Transverse colon (tissue), 4 donors: ENCODE results near the gene MYO7A. TPM values are rescaled to one million over a fixed set of nuclear protein-coding genes. Genes with fewer than 3 reads are reported as not detected.

Source experiments
- DNase-seq: peaks from one replicate; pipeline ENCODE4 v3.0.0-alpha.2; 2019
- H3K27ac ChIP-seq, 4 donors: fragments of 200-600 bp; sonication (generic); 2 replicates each; pipeline ENCODE4 v1.5.1; 2016 to 2018; ENCODE audit warnings: inconsistent platforms in 4 of 4
- H3K27me3 ChIP-seq: fragments of 200-600 bp; sonication (generic); 2 replicates; pipeline ENCODE4 v1.5.1; 2017; ENCODE audit warnings: inconsistent platforms
- H3K36me3 ChIP-seq, 4 donors: fragments of 200-600 bp; sonication (generic); 2 replicates each; pipeline ENCODE4 v1.5.1; 2017 to 2019; ENCODE audit warnings: inconsistent platforms in 4 of 4
- H3K4me1 ChIP-seq, 4 donors: fragments of 200-600 bp; sonication (generic); 2 replicates each; pipeline ENCODE4 v1.5.1; 2017 to 2020; ENCODE audit warnings: inconsistent platforms in 4 of 4
- H3K4me3 ChIP-seq, 4 donors: fragments of 200-600 bp; sonication (generic); 1 replicate in 1 of 4; 2 replicates in 3 of 4; pipeline versions ENCODE4 v1.5.1 to v1.6.1; 2017 to 2019; ENCODE audit warnings: inconsistent platforms in 4 of 4
- H3K9me3 ChIP-seq, 2 donors: fragments of 200-600 bp; sonication (generic); 2 replicates each; pipeline ENCODE4 v1.5.1; 2017 to 2019; ENCODE audit warnings: inconsistent platforms in 2 of 2
- EP300 ChIP-seq: sonication (generic); formaldehyde crosslinking; IDR thresholded peaks from one replicate; pipeline ENCODE4 v1.6.1; 2017; ENCODE audit warnings: antibody characterized with exemption, low read depth
- POLR2A ChIP-seq: fragments of 450-650 bp; IDR thresholded peaks from one replicate; pipeline ENCODE4 v1.6.1; 2016; ENCODE audit warnings: antibody characterized with exemption, mild to moderate bottlenecking, moderate library complexity
- POLR2AphosphoS5 ChIP-seq, 3 donors: sonication (generic); formaldehyde crosslinking; IDR thresholded peaks; one replicate each; pipeline ENCODE4 v1.6.1; 2016; ENCODE audit warnings: antibody characterized with exemption in 3 of 3
- WGBS, 2 donors: methylation state at CpG; one replicate each; pipeline ENCODE4 v1.1.5; 2018; ENCODE audit warnings: low coverage in 1 of 2; 5-methylcytosine and 5-hydroxymethylcytosine counted together
- in situ Hi-C, 4 donors: fragments of 200-750 bp; cut with MboI; loops; one replicate each; pipeline versions ENCODE4 v1.15.0 to v1.15.1; 2017; ENCODE audit warnings: low sequenced_read_pairs in 3 of 4, low pct_ligation_motif_present in 1 of 4, low pct_unique_long_range_greater_than_20kb in 1 of 4
- intact Hi-C: fragments of 100-400 bp; cut with DNase I; formaldehyde crosslinking; loops from one replicate; pipeline ENCODE4 v1.15.1; 2023; ENCODE audit warnings: low total_unique reads
- total RNA-seq, 4 donors: library from RNA; depleted of rRNA; stranded (reverse); fragments of >200 nt; gene quantifications; one replicate each; pipeline ENCODE4 v1.1.0, GENCODE V29; 2016
- TF ChIP-seq, protein P1 (sequence below), 5 experiments: fragments of 200-600 bp in 3 of 5; fragments of 450-650 bp in 2 of 5; sonication (generic) in 3 of 5; IDR thresholded peaks; 1 replicate in 2 of 5; 2 replicates in 3 of 5; pipeline ENCODE4 v1.5.1; 2016 to 2017; ENCODE audit warnings: antibody characterized with exemption in 5 of 5, inconsistent platforms in 3 of 5, mild to moderate bottlenecking in 2 of 5, moderate library complexity in 1 of 5

The MYO7A gene
- total RNA-seq = 10 to 100 TPM in 1 of 4 donors, 1 to 10 TPM in 3; 4.6 to 11.2 (median 5.5) TPM

DNA sequence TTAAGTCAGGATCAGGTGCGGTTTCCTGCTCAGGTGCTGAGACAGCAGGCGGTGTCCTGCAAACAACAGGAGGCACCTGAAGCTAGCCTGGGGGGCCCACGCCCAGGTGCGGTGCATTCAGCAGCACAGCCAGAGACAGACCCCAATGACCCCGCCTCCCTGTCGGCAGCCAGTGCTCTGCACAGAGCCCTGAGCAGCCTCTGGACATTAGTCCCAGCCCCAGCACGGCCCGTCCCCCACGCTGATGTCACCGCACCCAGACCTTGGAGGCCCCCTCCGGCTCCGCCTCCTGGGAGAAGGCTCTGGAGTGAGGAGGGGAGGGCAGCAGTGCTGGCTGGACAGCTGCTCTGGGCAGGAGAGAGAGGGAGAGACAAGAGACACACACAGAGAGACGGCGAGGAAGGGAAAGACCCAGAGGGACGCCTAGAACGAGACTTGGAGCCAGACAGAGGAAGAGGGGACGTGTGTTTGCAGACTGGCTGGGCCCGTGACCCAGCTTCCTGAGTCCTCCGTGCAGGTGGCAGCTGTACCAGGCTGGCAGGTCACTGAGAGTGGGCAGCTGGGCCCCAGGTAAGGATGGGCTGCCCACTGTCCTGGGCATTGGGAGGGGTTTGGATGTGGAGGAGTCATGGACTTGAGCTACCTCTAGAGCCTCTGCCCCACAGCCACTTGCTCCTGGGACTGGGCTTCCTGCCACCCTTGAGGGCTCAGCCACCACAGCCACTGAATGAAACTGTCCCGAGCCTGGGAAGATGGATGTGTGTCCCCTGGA, at the start of gene MYO7A:
TSS of gene MYO7A (plus strand) at position 327 of the 772 bp plus-strand sequence. CDS start 2,389 bp downstream, outside the sequence.
- H3K36me3 ChIP-seq = no peaks in the 10 kb centered on the region
- in situ Hi-C loops = no loop called here
- TF ChIP-seq EP300 = no peak
- no peak for TF ChIP-seq POLR2AphosphoS5 (IDR thresholded peaks at IDR 0.05)
- no peak for TF ChIP-seq POLR2A
- TF ChIP-seq, protein P1, sequence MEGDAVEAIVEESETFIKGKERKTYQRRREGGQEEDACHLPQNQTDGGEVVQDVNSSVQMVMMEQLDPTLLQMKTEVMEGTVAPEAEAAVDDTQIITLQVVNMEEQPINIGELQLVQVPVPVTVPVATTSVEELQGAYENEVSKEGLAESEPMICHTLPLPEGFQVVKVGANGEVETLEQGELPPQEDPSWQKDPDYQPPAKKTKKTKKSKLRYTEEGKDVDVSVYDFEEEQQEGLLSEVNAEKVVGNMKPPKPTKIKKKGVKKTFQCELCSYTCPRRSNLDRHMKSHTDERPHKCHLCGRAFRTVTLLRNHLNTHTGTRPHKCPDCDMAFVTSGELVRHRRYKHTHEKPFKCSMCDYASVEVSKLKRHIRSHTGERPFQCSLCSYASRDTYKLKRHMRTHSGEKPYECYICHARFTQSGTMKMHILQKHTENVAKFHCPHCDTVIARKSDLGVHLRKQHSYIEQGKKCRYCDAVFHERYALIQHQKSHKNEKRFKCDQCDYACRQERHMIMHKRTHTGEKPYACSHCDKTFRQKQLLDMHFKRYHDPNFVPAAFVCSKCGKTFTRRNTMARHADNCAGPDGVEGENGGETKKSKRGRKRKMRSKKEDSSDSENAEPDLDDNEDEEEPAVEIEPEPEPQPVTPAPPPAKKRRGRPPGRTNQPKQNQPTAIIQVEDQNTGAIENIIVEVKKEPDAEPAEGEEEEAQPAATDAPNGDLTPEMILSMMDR (IDR thresholded peaks at IDR 0.05) = no peak
- H3K27me3 ChIP-seq = no peaks in the 10 kb centered on the region
- peaks cover 9 to 28% (median 15%) of the 10 kb centered on the region in 4 donors for H3K4me1 ChIP-seq
- H3K27ac ChIP-seq = peak within 1 kb of the TSS in 2 of 4 donors; percentile 2 to 8
- WGBS, 2 donors = 20 to 24% methylated on average over 3 to 16 of the region's 20 CpGs
- DNase-seq = peak; percentile 56
- intact Hi-C loops = loop anchor here (10.0 kb wide), 1 partner anchor 57 kb away; no protein-coding TSS in a partner anchor
- H3K9me3 ChIP-seq = no peaks in the 10 kb centered on the region
- peak within 1 kb of the TSS; percentile 2 to 47 (median 18) for H3K4me3 ChIP-seq

DNA sequence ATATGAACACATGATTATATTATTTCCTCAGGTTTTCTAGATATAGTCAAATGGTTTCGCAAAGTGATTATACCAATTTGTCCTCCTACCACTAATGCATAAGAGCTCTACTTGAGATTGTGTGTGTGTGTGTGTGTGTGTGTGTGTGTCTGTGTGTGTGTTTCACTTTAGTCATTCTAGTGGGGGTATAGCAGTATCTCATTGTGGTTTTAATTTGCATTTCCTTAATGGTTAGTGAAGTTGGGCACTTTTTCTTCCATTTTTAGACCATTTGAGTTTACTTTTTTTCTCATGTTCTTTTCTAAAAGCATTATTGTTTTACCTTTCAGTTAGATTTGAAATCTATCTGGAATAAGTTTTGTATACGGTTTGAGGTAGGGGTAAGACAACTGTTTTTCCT, 48.4 kb upstream of the MYO7A start:
- no peak for TF ChIP-seq POLR2A
- TF ChIP-seq POLR2AphosphoS5 (IDR thresholded peaks at IDR 0.05) = no peak
- no peak for TF ChIP-seq EP300
- TF ChIP-seq, protein P1 (IDR thresholded peaks at IDR 0.05) = no peak
- intact Hi-C loops = no loop called here
- DNase-seq = no peak
- Histone ChIP-seq H3K4me1 (peaks cover 25 to 67% (median 46%) of the 10 kb centered on the region in 4 donors), H3K36me3 (no peaks in the 10 kb centered on the region), H3K9me3 (no peaks in the 10 kb centered on the region), H3K27ac (peak overlapping the region in 1 of 4 donors; percentile 94), H3K27me3 (no peaks in the 10 kb centered on the region), H3K4me3 (no peak overlapping the region)
- in situ Hi-C loops = loop anchor here in 1 of 4 donors (5.0 kb wide), 1 partner anchor 32 kb away; no protein-coding TSS in a partner anchor
- WGBS, 2 donors = 90% methylated on average over 2 of the region's 2 CpGs

DNA sequence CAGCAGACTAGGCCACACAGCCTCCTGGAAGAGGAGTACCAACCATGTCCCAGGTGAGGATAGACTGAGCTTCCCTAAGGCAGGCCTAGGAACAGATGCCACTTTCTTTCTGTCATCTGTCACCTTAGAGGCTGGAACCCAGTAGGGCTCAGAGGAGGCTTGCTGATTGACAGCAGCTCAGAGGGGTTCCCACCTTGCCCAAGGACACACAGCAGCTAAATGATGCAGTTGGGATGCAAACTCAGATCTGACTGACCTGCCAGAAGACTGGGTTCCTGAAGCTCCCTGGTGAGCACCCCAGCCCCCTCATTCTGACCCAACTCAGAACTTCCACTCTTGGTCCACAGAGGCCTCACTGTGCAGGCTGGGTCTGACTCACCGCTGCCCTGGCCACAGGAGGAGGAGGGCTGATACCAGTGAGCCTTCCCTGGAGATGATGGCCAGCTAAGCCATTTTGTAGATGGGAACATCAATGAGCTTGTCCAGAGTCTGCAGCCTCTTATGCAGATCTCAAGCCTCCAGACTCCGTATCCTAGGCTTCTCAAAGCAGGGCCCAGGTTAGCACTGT, 47.3 kb upstream of the MYO7A start:
- H3K9me3 ChIP-seq = no peaks in the 10 kb centered on the region
- no peaks in the 10 kb centered on the region for H3K36me3 ChIP-seq
- H3K4me3 ChIP-seq = no peak overlapping the region
- intact Hi-C loops = no loop called here
- in situ Hi-C loops = loop anchor here in 1 of 4 donors (5.0 kb wide), 1 partner anchor 33 kb away; no protein-coding TSS in a partner anchor
- peak overlapping the region in 2 of 4 donors; percentile 81 to 94 for H3K27ac ChIP-seq
- H3K4me1 ChIP-seq = peaks cover 20 to 67% (median 44%) of the 10 kb centered on the region in 4 donors
- WGBS, 2 donors = 94% methylated on average over 2 of the region's 2 CpGs; no CpG with 5 or more reads in 1 of the 2 donors
- DNase-seq = peak; percentile 8
- TF ChIP-seq EP300 = no peak
- TF ChIP-seq POLR2AphosphoS5 (IDR thresholded peaks at IDR 0.05) = no peak
- no peak for TF ChIP-seq POLR2A
- TF ChIP-seq, protein P1 (IDR thresholded peaks at IDR 0.05) = no peak
- H3K27me3 ChIP-seq = no peaks in the 10 kb centered on the region

DNA sequence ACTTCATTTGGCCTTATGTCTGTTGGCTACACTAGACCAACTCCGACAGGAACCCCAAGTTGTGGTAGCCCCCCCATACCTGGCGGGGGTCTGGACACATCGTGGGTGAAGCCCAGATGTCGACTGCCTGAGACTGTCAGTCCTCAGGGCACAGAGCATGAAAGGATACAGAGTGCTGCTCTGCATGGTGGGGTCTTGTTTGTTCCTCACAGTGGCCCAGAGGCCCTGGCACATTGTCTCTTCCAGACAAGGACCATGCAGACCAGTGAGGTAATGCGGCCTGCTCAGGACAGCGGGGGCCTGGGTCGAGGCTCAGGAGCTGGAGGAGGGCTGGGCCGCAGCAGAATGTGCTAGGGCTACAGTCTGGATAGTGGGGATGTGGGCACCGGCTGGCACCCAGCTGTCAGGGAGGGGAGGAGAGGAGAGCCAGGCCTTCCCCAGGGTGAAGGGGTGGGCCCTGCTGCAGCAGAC, 46.6 kb upstream of the MYO7A start:
- in situ Hi-C loops = loop anchor here in 1 of 4 donors (5.0 kb wide), 1 partner anchor 34 kb away; no protein-coding TSS in a partner anchor
- no peaks in the 10 kb centered on the region for H3K36me3 ChIP-seq
- no peaks in the 10 kb centered on the region for H3K9me3 ChIP-seq
- no peaks in the 10 kb centered on the region for H3K27me3 ChIP-seq
- TF ChIP-seq POLR2A = no peak
- no peak for TF ChIP-seq EP300
- TF ChIP-seq, protein P1 (IDR thresholded peaks at IDR 0.05) = no peak
- peak; percentile 8 for DNase-seq
- H3K4me3 ChIP-seq = no peak overlapping the region
- WGBS, 2 donors = 83% methylated on average over 9 of the region's 9 CpGs; no CpG with 5 or more reads in 1 of the 2 donors
- H3K27ac ChIP-seq = peak overlapping the region; percentile 26 to 94 (median 88)
- H3K4me1 ChIP-seq = peaks cover 27 to 67% (median 47%) of the 10 kb centered on the region in 4 donors
- intact Hi-C loops = no loop called here
